Right atrium auricular region (tissue), 2 donors: ENCODE measurements around the gene DYNC2H1. TPM values are rescaled to one million over a fixed set of nuclear protein-coding genes. Genes with fewer than 3 reads are reported as not detected.

Source experiments
- DNase-seq: peaks from one replicate; pipeline ENCODE4 v3.0.0-alpha.2; 2019; ENCODE audit warnings: low spot score
- H3K27ac ChIP-seq, 2 donors: fragments of 200-600 bp; sonication (generic); 1 replicate in 1 of 2; 2 replicates in 1 of 2; pipeline ENCODE4 v1.5.1; 2016 to 2019
- H3K27me3 ChIP-seq, 2 donors: fragments of 200-600 bp; sonication (generic); one replicate each; pipeline versions ENCODE4 v1.5.1 to v1.6.0; 2017 to 2019
- H3K36me3 ChIP-seq: fragments of 200-600 bp; sonication (generic); one replicate; pipeline ENCODE4 v1.5.1; 2016
- H3K4me1 ChIP-seq, 2 donors: fragments of 200-600 bp; sonication (generic); one replicate each; pipeline versions ENCODE4 v1.5.1 to v1.6.0; 2017 to 2019
- H3K4me3 ChIP-seq, 2 donors: fragments of 200-600 bp; sonication (generic); 1 replicate in 1 of 2; 2 replicates in 1 of 2; pipeline ENCODE4 v1.5.1; 2017 to 2019; ENCODE audit warnings: mild to moderate bottlenecking in 1 of 2, moderate library complexity in 1 of 2
- H3K9me3 ChIP-seq, 2 donors: fragments of 200-600 bp; sonication (generic); one replicate each; pipeline ENCODE4 v1.5.1; 2019
- CTCF ChIP-seq, 2 donors: fragments of 200-600 bp; sonication (generic); IDR thresholded peaks; one replicate each; pipeline ENCODE4 v1.5.1; 2019; ENCODE audit warnings: antibody characterized with exemption in 2 of 2
- total RNA-seq, 2 donors: library from RNA; depleted of rRNA; stranded (reverse); fragments of >200 nt; gene quantifications; one replicate each; pipeline ENCODE4 v1.1.0, GENCODE V29; 2016

The DYNC2H1 gene
- total RNA-seq, 2 donors from 2014 or later = 7.8 to 12.7 TPM

GRCh38 chr11:103413266-103413888, 304.2 kb downstream of the DYNC2H1 start:
- Histone ChIP-seq H3K27me3 (no peaks in the 10 kb centered on the region), H3K4me1 (no peaks in the 10 kb centered on the region)

GRCh38 chr11:103418014-103418413, 308.8 kb downstream of the DYNC2H1 start:
- DNase-seq = no peak

More at GRCh38 chr11:103413266-103413888, 304.2 kb downstream of the DYNC2H1 start:
- H3K9me3 ChIP-seq = no peaks in the 10 kb centered on the region
- DNase-seq = no peak
- no peak overlapping the region for H3K4me3 ChIP-seq
- no peaks in the 10 kb centered on the region for H3K36me3 ChIP-seq
- H3K27ac ChIP-seq = no peak overlapping the region
- no peak for TF ChIP-seq CTCF (IDR thresholded peaks at IDR 0.05)

GRCh38 chr11:103420593-103420992, 311.4 kb downstream of the DYNC2H1 start:
- no peak overlapping the region for H3K4me3 ChIP-seq
- H3K27me3 ChIP-seq = no peaks in the 10 kb centered on the region
- no peak for TF ChIP-seq CTCF (IDR thresholded peaks at IDR 0.05)
- H3K36me3 ChIP-seq = no peaks in the 10 kb centered on the region
- no peak overlapping the region for H3K27ac ChIP-seq
- no peak for DNase-seq
- H3K9me3 ChIP-seq = no peaks in the 10 kb centered on the region
- no peaks in the 10 kb centered on the region for H3K4me1 ChIP-seq

More at GRCh38 chr11:103418014-103418413, 308.8 kb downstream of the DYNC2H1 start:
- no peak overlapping the region for H3K4me3 ChIP-seq
- H3K4me1 ChIP-seq = no peaks in the 10 kb centered on the region
- no peaks in the 10 kb centered on the region for H3K36me3 ChIP-seq
- no peaks in the 10 kb centered on the region for H3K9me3 ChIP-seq
- TF ChIP-seq CTCF (IDR thresholded peaks at IDR 0.05) = no peak
- no peak overlapping the region for H3K27ac ChIP-seq
- H3K27me3 ChIP-seq = no peaks in the 10 kb centered on the region

GRCh38 chr11:103433386-103434072, 324.3 kb downstream of the DYNC2H1 start:
- TF ChIP-seq CTCF (IDR thresholded peaks at IDR 0.05) = no peak
- no peaks in the 10 kb centered on the region for H3K4me1 ChIP-seq
- H3K9me3 ChIP-seq = no peaks in the 10 kb centered on the region
- no peak overlapping the region for H3K4me3 ChIP-seq
- DNase-seq = no peak
- H3K27me3 ChIP-seq = no peaks in the 10 kb centered on the region
- no peaks in the 10 kb centered on the region for H3K36me3 ChIP-seq
- no peak overlapping the region for H3K27ac ChIP-seq

- no peak for DNase-seq
These were observed 324.8 kb downstream of the DYNC2H1 start for GRCh38 chr11:103434073-103434411.

More at GRCh38 chr11:103434073-103434411, 324.8 kb downstream of the DYNC2H1 start:
- no peak for TF ChIP-seq CTCF (IDR thresholded peaks at IDR 0.05)
- Histone ChIP-seq H3K36me3 (no peaks in the 10 kb centered on the region), H3K4me3 (no peak overlapping the region), H3K9me3 (no peaks in the 10 kb centered on the region), H3K4me1 (no peaks in the 10 kb centered on the region), H3K27me3 (no peaks in the 10 kb centered on the region), H3K27ac (no peak overlapping the region)
